ENCODE measurements around the gene TMEM184A. TPM values are rescaled to one million over a fixed set of nuclear protein-coding genes. Genes with fewer than 3 reads are reported as not detected.

The TMEM184A gene
- total RNA-seq, 1 experiment from 2014 or later = 16.5 TPM

- no peaks in the 10 kb centered on the region for H3K27me3 ChIP-seq (replicated peaks; ENCODE audit: control insufficient read depth, insufficient read depth, low read length)
- no peak overlapping the region for H3K4me3 ChIP-seq (ENCODE audit: low read depth, low read length)
- peaks cover 24% of the 10 kb centered on the region for H3K4me1 Mint-ChIP-seq (ENCODE audit: low read depth, unreplicated experiment)
- peaks cover 8% of the 10 kb centered on the region for H3K36me3 Mint-ChIP-seq (ENCODE audit: insufficient read depth, unreplicated experiment)
- H3K27ac Mint-ChIP-seq (ENCODE audit: unreplicated experiment) = no peak overlapping the region
- H3K4me1 ChIP-seq = peaks cover 31% of the 10 kb centered on the region
- no TSS peak for BruUV-seq (replicated peaks)
- H3K36me3 ChIP-seq (ENCODE audit: control insufficient read depth, insufficient read depth, low read length) = no peaks in the 10 kb centered on the region
- intact Hi-C loops (cut with micrococcal nuclease; ENCODE audit: unreplicated experiment) = no loop called here
- no peak for TF ChIP-seq CTCF (IDR thresholded peaks at IDR 0.05; ENCODE audit: insufficient read depth in 1 of 2, low read depth in 1 of 2, low read length in 1 of 2, severe bottlenecking in 1 of 2, unreplicated experiment in 1 of 2)
- H3K27me3 Mint-ChIP-seq (ENCODE audit: insufficient read depth, unreplicated experiment) = no peaks in the 10 kb centered on the region
- ChIA-PET CTCF (interaction anchor here (1.3 kb wide), 1 partner anchor 21 kb away, joined by 4 read pairs; no protein-coding TSS in a partner anchor), POLR2A (no interaction called here)
- H3K9me3 Mint-ChIP-seq (ENCODE audit: unreplicated experiment) = no peaks in the 10 kb centered on the region
- H3K4me3 Mint-ChIP-seq (ENCODE audit: unreplicated experiment) = no peak overlapping the region
- no peaks in the 10 kb centered on the region for H3K9me3 ChIP-seq
- no peak for DNase-seq
Observed at GRCh38 chr7:1557771-1558170, 1.8 kb upstream of the TMEM184A start.

- Mint-ChIP-seq H3K27me3 (ENCODE audit: insufficient read depth, unreplicated experiment) (no peaks in the 10 kb centered on the region), H3K27ac (ENCODE audit: unreplicated experiment) (no peak overlapping the region), H3K36me3 (ENCODE audit: insufficient read depth, unreplicated experiment) (peaks cover 12% of the 10 kb centered on the region), H3K4me1 (ENCODE audit: low read depth, unreplicated experiment) (peaks cover 24% of the 10 kb centered on the region), H3K4me3 (ENCODE audit: unreplicated experiment) (no peak overlapping the region), H3K9me3 (ENCODE audit: unreplicated experiment) (no peaks in the 10 kb centered on the region)
- BruUV-seq (replicated peaks) = no TSS peak
- H3K4me3 ChIP-seq (ENCODE audit: low read depth, low read length) = no peak overlapping the region
- no peaks in the 10 kb centered on the region for H3K27me3 ChIP-seq (replicated peaks; ENCODE audit: control insufficient read depth, insufficient read depth, low read length)
- intact Hi-C loops (cut with micrococcal nuclease; ENCODE audit: unreplicated experiment) = no loop called here
- no peaks in the 10 kb centered on the region for H3K36me3 ChIP-seq (ENCODE audit: control insufficient read depth, insufficient read depth, low read length)
- TF ChIP-seq CTCF (IDR thresholded peaks at IDR 0.05; ENCODE audit: insufficient read depth in 1 of 2, low read depth in 1 of 2, low read length in 1 of 2, severe bottlenecking in 1 of 2, unreplicated experiment in 1 of 2) = no peak
- peaks cover 31% of the 10 kb centered on the region for H3K4me1 ChIP-seq
- ChIA-PET CTCF (interaction anchor here (0.6 to 2.1 kb wide), 3 partner anchors 21 to 51 kb away, joined by 3 to 28 read pairs (median 3); no protein-coding TSS in a partner anchor), POLR2A (no interaction called here)
- H3K9me3 ChIP-seq = no peaks in the 10 kb centered on the region
- no peak for DNase-seq
Observed at GRCh38 chr7:1557006-1557405, 1.0 kb upstream of the TMEM184A start.

- Histone ChIP-seq H3K36me3 (ENCODE audit: control insufficient read depth, insufficient read depth, low read length) (no peaks in the 10 kb centered on the region), H3K4me1 (peaks cover 31% of the 10 kb centered on the region), H3K27me3 (replicated peaks; ENCODE audit: control insufficient read depth, insufficient read depth, low read length) (no peaks in the 10 kb centered on the region), H3K4me3 (ENCODE audit: low read depth, low read length) (peak overlapping the region; percentile 45), H3K9me3 (no peaks in the 10 kb centered on the region)
- CTCF ChIA-PET = interaction anchor here (0.6 to 2.1 kb wide), 5 partner anchors 15 to 94 kb away, joined by 3 to 28 read pairs (median 3); no protein-coding TSS in a partner anchor
- peaks cover 24% of the 10 kb centered on the region for H3K4me1 Mint-ChIP-seq (ENCODE audit: low read depth, unreplicated experiment)
- H3K36me3 Mint-ChIP-seq (ENCODE audit: insufficient read depth, unreplicated experiment) = peaks cover 18% of the 10 kb centered on the region
- POLR2A ChIA-PET = interaction anchor here (0.6 to 2.3 kb wide), 5 partner anchors 18 to 1034 kb away, joined by 3 to 31 read pairs (median 4); no protein-coding TSS in a partner anchor
- no peaks in the 10 kb centered on the region for H3K27me3 Mint-ChIP-seq (ENCODE audit: insufficient read depth, unreplicated experiment)
- peak overlapping the region; percentile 89 for H3K4me3 Mint-ChIP-seq (ENCODE audit: unreplicated experiment)
- H3K27ac Mint-ChIP-seq (ENCODE audit: unreplicated experiment) = peak overlapping the region; percentile 97
- no peaks in the 10 kb centered on the region for H3K9me3 Mint-ChIP-seq (ENCODE audit: unreplicated experiment)
- BruUV-seq (replicated peaks) = no TSS peak
- intact Hi-C loops (cut with micrococcal nuclease; ENCODE audit: unreplicated experiment) = loop anchor here (1.0 kb wide), 1 partner anchor 18 kb away; no protein-coding TSS in a partner anchor
- TF ChIP-seq CTCF (IDR thresholded peaks at IDR 0.05; ENCODE audit: insufficient read depth in 1 of 2, low read depth in 1 of 2, low read length in 1 of 2, severe bottlenecking in 1 of 2, unreplicated experiment in 1 of 2) = no peak
- DNase-seq = peak; percentile 91 to 96
Observed at GRCh38 chr7:1555046-1555812, 776 bp downstream of the TMEM184A start.

All from Caco-2 (cell line).